Measurements from ENCODE around the gene CD63. TPM values are rescaled to one million over a fixed set of nuclear protein-coding genes. Genes with fewer than 3 reads are reported as not detected.

The CD63 gene
- total and polyA plus RNA-seq, 4 donors = 1,107 to 1,532 (median 1,229) TPM

GRCh38 chr12:55713721-55714120, 15.1 kb downstream of the CD63 start:
- Histone ChIP-seq H3K27me3 (ENCODE audit: control insufficient read depth in 1 of 2, insufficient read depth in 2 of 2, low read length in 1 of 2) (no peaks in the 10 kb centered on the region), H3K4me1 (ENCODE audit: control insufficient read depth in 1 of 2, insufficient read depth in 2 of 2, low read length in 2 of 2) (peaks cover 0 to 7% of the 10 kb centered on the region in 2 donors), H3K27ac (ENCODE audit: low read depth in 1 of 2, low read length in 2 of 2) (no peak overlapping the region), H3K36me3 (ENCODE audit: control insufficient read depth in 1 of 2, insufficient read depth in 2 of 2, low read length in 1 of 2) (no peaks in the 10 kb centered on the region), H3K4me3 (ENCODE audit: low read length in 2 of 2) (no peak overlapping the region), H3K9me3 (ENCODE audit: control insufficient read depth, low read length) (no peaks in the 10 kb centered on the region)
- 5 to 7% methylated on average over 2 of the region's 2 CpGs for WGBS, 2 donors
- no peak for DNase-seq
- intact Hi-C loops (cut with DNase I) = no loop called here
- ATAC-seq (ENCODE audit: low FRiP score) = no peak

- no peak overlapping the region for H3K4me3 ChIP-seq (ENCODE audit: low read length in 2 of 2)
- intact Hi-C loops (cut with DNase I) = no loop called here
- ATAC-seq (ENCODE audit: low FRiP score) = no peak
Observed at GRCh38 chr12:55712700-55713415, 16.0 kb downstream of the CD63 start.

GRCh38 chr12:55711786-55712553, 16.8 kb downstream of the CD63 start:
- Histone ChIP-seq H3K4me3 (ENCODE audit: low read length in 2 of 2) (no peak overlapping the region), H3K4me1 (ENCODE audit: control insufficient read depth in 1 of 2, insufficient read depth in 2 of 2, low read length in 2 of 2) (peaks cover 0 to 7% of the 10 kb centered on the region in 2 donors), H3K36me3 (ENCODE audit: control insufficient read depth in 1 of 2, insufficient read depth in 2 of 2, low read length in 1 of 2) (no peaks in the 10 kb centered on the region), H3K27ac (ENCODE audit: low read depth in 1 of 2, low read length in 2 of 2) (peak overlapping the region in 1 of 2 donors; percentile 25), H3K9me3 (ENCODE audit: control insufficient read depth, low read length) (no peaks in the 10 kb centered on the region), H3K27me3 (ENCODE audit: control insufficient read depth in 1 of 2, insufficient read depth in 2 of 2, low read length in 1 of 2) (no peaks in the 10 kb centered on the region)
- intact Hi-C loops (cut with DNase I) = no loop called here
- DNase-seq (peak; percentile 48 to 71), ATAC-seq (ENCODE audit: low FRiP score) (no peak)
- 22 to 47% methylated on average over 4 of the region's 4 CpGs for WGBS, 2 donors

More at GRCh38 chr12:55712700-55713415, 16.0 kb downstream of the CD63 start:
- H3K9me3 ChIP-seq (ENCODE audit: control insufficient read depth, low read length) = no peaks in the 10 kb centered on the region
- peak; percentile 17 to 42 for DNase-seq
- 0 to 13% methylated on average over 1 of the region's 1 CpG for WGBS, 2 donors
- no peaks in the 10 kb centered on the region for H3K36me3 ChIP-seq (ENCODE audit: control insufficient read depth in 1 of 2, insufficient read depth in 2 of 2, low read length in 1 of 2)
- peaks cover 0 to 7% of the 10 kb centered on the region in 2 donors for H3K4me1 ChIP-seq (ENCODE audit: control insufficient read depth in 1 of 2, insufficient read depth in 2 of 2, low read length in 2 of 2)
- no peaks in the 10 kb centered on the region for H3K27me3 ChIP-seq (ENCODE audit: control insufficient read depth in 1 of 2, insufficient read depth in 2 of 2, low read length in 1 of 2)
- peak overlapping the region; percentile 76 to 91 for H3K27ac ChIP-seq (ENCODE audit: low read depth in 1 of 2, low read length in 2 of 2)

GRCh38 chr12:55708695-55709233, 20.0 kb downstream of the CD63 start:
- intact Hi-C loops (cut with DNase I) = no loop called here
- peak overlapping the region; percentile 66 to 86 for H3K27ac ChIP-seq (ENCODE audit: low read depth in 1 of 2, low read length in 2 of 2)
- H3K36me3 ChIP-seq (ENCODE audit: control insufficient read depth in 1 of 2, insufficient read depth in 2 of 2, low read length in 1 of 2) = no peaks in the 10 kb centered on the region

GRCh38 chr12:55707841-55708694, 20.7 kb downstream of the CD63 start, which contains the start of gene ITGA7:
Gene ITGA7 (minus strand): TSS chr12:55707904. CDS start chr12:55707682, 222 bp downstream.
- H3K4me3 ChIP-seq (ENCODE audit: low read length in 2 of 2) = peak within 1 kb of the TSS; percentile 54 to 84
- no peaks in the 10 kb centered on the region for H3K9me3 ChIP-seq (ENCODE audit: control insufficient read depth, low read length)
- H3K27me3 ChIP-seq (ENCODE audit: control insufficient read depth in 1 of 2, insufficient read depth in 2 of 2, low read length in 1 of 2) = no peaks in the 10 kb centered on the region
- intact Hi-C loops (cut with DNase I) = loop anchor here in 1 of 2 donors (2.0 kb wide), 1 partner anchor 13 kb away; the partner anchor contains the start of gene RDH5
- peak within 1 kb of the TSS; percentile 73 to 86 for H3K27ac ChIP-seq (ENCODE audit: low read depth in 1 of 2, low read length in 2 of 2)
- DNase-seq = peak; percentile 90 to 98
- H3K36me3 ChIP-seq (ENCODE audit: control insufficient read depth in 1 of 2, insufficient read depth in 2 of 2, low read length in 1 of 2) = no peaks in the 10 kb centered on the region
- WGBS, 2 donors = 1% methylated on average over 29 to 39 of the region's 39 CpGs
- ATAC-seq (ENCODE audit: low FRiP score) = peak; percentile 83
- H3K4me1 ChIP-seq (ENCODE audit: control insufficient read depth in 1 of 2, insufficient read depth in 2 of 2, low read length in 2 of 2) = peaks cover 0 to 7% of the 10 kb centered on the region in 2 donors

More at GRCh38 chr12:55708695-55709233, 20.0 kb downstream of the CD63 start:
- 0 to 1% methylated on average over 3 of the region's 3 CpGs for WGBS, 2 donors
- peak overlapping the region in 1 of 2 donors; percentile 54 for H3K4me3 ChIP-seq (ENCODE audit: low read length in 2 of 2)
- peaks cover 0 to 7% of the 10 kb centered on the region in 2 donors for H3K4me1 ChIP-seq (ENCODE audit: control insufficient read depth in 1 of 2, insufficient read depth in 2 of 2, low read length in 2 of 2)
- no peaks in the 10 kb centered on the region for H3K9me3 ChIP-seq (ENCODE audit: control insufficient read depth, low read length)
- ATAC-seq (ENCODE audit: low FRiP score) (peak; percentile 10), DNase-seq (peak; percentile 49 to 80)
- H3K27me3 ChIP-seq (ENCODE audit: control insufficient read depth in 1 of 2, insufficient read depth in 2 of 2, low read length in 1 of 2) = no peaks in the 10 kb centered on the region

- H3K4me1 ChIP-seq (ENCODE audit: control insufficient read depth in 1 of 2, insufficient read depth in 2 of 2, low read length in 2 of 2) = peaks cover 0 to 7% of the 10 kb centered on the region in 2 donors
- peak overlapping the region; percentile 73 to 86 for H3K27ac ChIP-seq (ENCODE audit: low read depth in 1 of 2, low read length in 2 of 2)
- H3K4me3 ChIP-seq (ENCODE audit: low read length in 2 of 2) = peak overlapping the region; percentile 54 to 84
- intact Hi-C loops (cut with DNase I) = loop anchor here in 1 of 2 donors (2.0 kb wide), 1 partner anchor 14 kb away; the partner anchor contains the start of gene RDH5
- no peaks in the 10 kb centered on the region for H3K27me3 ChIP-seq (ENCODE audit: control insufficient read depth in 1 of 2, insufficient read depth in 2 of 2, low read length in 1 of 2)
- H3K9me3 ChIP-seq (ENCODE audit: control insufficient read depth, low read length) = no peaks in the 10 kb centered on the region
- no peaks in the 10 kb centered on the region for H3K36me3 ChIP-seq (ENCODE audit: control insufficient read depth in 1 of 2, insufficient read depth in 2 of 2, low read length in 1 of 2)
- WGBS, 2 donors = 0 to 1% methylated on average over 20 to 22 of the region's 22 CpGs
- DNase-seq = peak; percentile 65 to 84
- no peak for ATAC-seq (ENCODE audit: low FRiP score)
Observed at GRCh38 chr12:55707219-55707671, 21.6 kb downstream of the CD63 start.

- DNase-seq = peak in 1 of 2 donors; percentile 41
- Histone ChIP-seq H3K27me3 (ENCODE audit: control insufficient read depth in 1 of 2, insufficient read depth in 2 of 2, low read length in 1 of 2) (no peaks in the 10 kb centered on the region), H3K36me3 (ENCODE audit: control insufficient read depth in 1 of 2, insufficient read depth in 2 of 2, low read length in 1 of 2) (no peaks in the 10 kb centered on the region), H3K4me3 (ENCODE audit: low read length in 2 of 2) (peak overlapping the region; percentile 54 to 84), H3K4me1 (ENCODE audit: control insufficient read depth in 1 of 2, insufficient read depth in 2 of 2, low read length in 2 of 2) (peaks cover 0 to 4% of the 10 kb centered on the region in 2 donors), H3K27ac (ENCODE audit: low read depth in 1 of 2, low read length in 2 of 2) (peak overlapping the region; percentile 73 to 86), H3K9me3 (ENCODE audit: control insufficient read depth, low read length) (no peaks in the 10 kb centered on the region)
- WGBS, 2 donors = 2% methylated on average over 2 of the region's 2 CpGs
- ATAC-seq (ENCODE audit: low FRiP score) = no peak
- intact Hi-C loops (cut with DNase I) = loop anchor here in 1 of 2 donors (2.0 kb wide), 1 partner anchor 14 kb away; the partner anchor contains the start of gene RDH5
Observed at GRCh38 chr12:55706568-55707218, 22.1 kb downstream of the CD63 start.
